ENCODE measurements around the gene TUBA4A.

DNA sequence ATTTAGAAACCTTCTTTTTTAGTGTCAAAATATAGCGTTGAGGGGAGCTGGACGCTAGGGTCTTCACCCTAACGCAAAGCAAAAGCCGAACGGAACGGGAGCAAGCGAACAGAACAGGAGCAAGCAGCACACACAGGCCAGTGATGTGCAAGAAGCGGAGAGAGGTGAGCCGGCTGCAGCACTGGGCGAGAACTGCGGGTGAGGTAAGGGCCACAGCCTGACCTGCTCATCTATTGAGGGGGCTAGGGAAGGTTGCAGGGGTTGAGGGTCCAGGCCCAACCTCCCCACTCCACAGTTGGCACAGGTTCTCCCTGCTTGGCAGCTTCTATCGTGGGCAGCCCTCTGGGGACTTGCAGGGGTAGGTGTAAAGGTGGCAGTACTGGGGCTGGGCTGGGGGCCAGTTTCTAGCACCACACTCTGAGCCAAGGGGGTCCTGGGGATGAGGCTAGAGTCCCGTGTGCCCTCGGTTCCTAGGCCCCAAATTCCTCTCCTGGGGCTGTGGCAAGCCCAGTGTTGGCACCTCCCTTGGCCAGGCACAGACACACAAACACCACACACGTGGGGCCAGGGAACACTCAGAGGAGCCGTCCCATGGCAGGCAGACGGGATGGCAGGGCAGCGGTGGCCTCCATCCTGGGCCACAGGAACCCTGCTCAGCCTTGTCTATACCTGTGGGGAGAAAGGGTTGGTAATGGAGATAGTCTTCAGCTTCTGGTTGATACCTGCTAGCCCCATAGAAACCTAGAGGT lies 33.8 kb downstream of the TUBA4A start:
- TF ChIP-seq, protein P1, sequence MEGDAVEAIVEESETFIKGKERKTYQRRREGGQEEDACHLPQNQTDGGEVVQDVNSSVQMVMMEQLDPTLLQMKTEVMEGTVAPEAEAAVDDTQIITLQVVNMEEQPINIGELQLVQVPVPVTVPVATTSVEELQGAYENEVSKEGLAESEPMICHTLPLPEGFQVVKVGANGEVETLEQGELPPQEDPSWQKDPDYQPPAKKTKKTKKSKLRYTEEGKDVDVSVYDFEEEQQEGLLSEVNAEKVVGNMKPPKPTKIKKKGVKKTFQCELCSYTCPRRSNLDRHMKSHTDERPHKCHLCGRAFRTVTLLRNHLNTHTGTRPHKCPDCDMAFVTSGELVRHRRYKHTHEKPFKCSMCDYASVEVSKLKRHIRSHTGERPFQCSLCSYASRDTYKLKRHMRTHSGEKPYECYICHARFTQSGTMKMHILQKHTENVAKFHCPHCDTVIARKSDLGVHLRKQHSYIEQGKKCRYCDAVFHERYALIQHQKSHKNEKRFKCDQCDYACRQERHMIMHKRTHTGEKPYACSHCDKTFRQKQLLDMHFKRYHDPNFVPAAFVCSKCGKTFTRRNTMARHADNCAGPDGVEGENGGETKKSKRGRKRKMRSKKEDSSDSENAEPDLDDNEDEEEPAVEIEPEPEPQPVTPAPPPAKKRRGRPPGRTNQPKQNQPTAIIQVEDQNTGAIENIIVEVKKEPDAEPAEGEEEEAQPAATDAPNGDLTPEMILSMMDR (IDR thresholded peaks at IDR 0.05): no peak
- no peak for TF ChIP-seq POLR2A (IDR thresholded peaks at IDR 0.05)
